ENCODE results near the gene MGAT5. TPM values are rescaled to one million over a fixed set of nuclear protein-coding genes. Genes with fewer than 3 reads are reported as not detected.

Gene MGAT5
- total RNA-seq, 2 experiments from 2014 or later = 60.8 to 68.0 TPM

GRCh38 chr2:134278553-134278952 lies 24.7 kb downstream of the MGAT5 start:
- Histone ChIP-seq H2AFZ (ENCODE audit: low read length) (no peak overlapping the region), H3K9me2 (ENCODE audit: insufficient read depth, low read length) (no peaks in the 10 kb centered on the region), H3K9me3 (ENCODE audit: low read length) (no peaks in the 10 kb centered on the region), H4K20me1 (ENCODE audit: insufficient read depth, low read length) (no peaks in the 10 kb centered on the region; the same call in 1 of the 2 replicates), H3K79me2 (ENCODE audit: insufficient read depth, low read depth, low read length) (peaks cover 78% of the 10 kb centered on the region; the same call in 1 of the 2 replicates), H3K4me3 (ENCODE audit: low read depth, low read length, poor library complexity, severe bottlenecking) (no peak overlapping the region), H3K4me2 (ENCODE audit: low read length) (peak overlapping the region; percentile 70), H3K36me3 (ENCODE audit: insufficient read depth, low read length) (peaks cover 20% of the 10 kb centered on the region; the same call in 1 of the 2 replicates), H3K4me1 (ENCODE audit: insufficient read depth, low read length, poor library complexity, severe bottlenecking) (peaks cover 97% of the 10 kb centered on the region), H3K27ac (ENCODE audit: low read depth, low read length, poor library complexity, severe bottlenecking) (peak overlapping the region; percentile 40)
- TF ChIP-seq CTCF (conservative IDR thresholded peaks at IDR 0.05; ENCODE audit: low read length) (no peak), EZH2phosphoT487 (IDR thresholded peaks at IDR 0.05; ENCODE audit: borderline replicate concordance, low read depth, low read length) (no peak)
- CTCF ChIA-PET (ENCODE audit: unreplicated experiment) = no interaction called here
- POLR2A ChIA-PET = interaction anchor here (0.9 to 12.1 kb wide), 5 partner anchors 9 to 132 kb away, joined by 3 to 115 read pairs (median 10); partner anchors contain the start of gene MGAT5
- intact Hi-C loops (cut with micrococcal nuclease; ENCODE audit: unreplicated experiment) = no loop called here
- no TSS peak for BruUV-seq (replicated peaks)
- DNase-seq (ENCODE audit: low spot score) = no peak

- no peaks in the 10 kb centered on the region for H3K9me2 ChIP-seq (ENCODE audit: insufficient read depth, low read length)
- no peak for DNase-seq (ENCODE audit: low spot score)
- peaks cover 78% of the 10 kb centered on the region; the same call in 1 of the 2 replicates for H3K79me2 ChIP-seq (ENCODE audit: insufficient read depth, low read depth, low read length)
- TF ChIP-seq CTCF (conservative IDR thresholded peaks at IDR 0.05; ENCODE audit: low read length) = no peak
- TF ChIP-seq EZH2phosphoT487 (IDR thresholded peaks at IDR 0.05; ENCODE audit: borderline replicate concordance, low read depth, low read length) = no peak
- peak overlapping the region; percentile 40 for H3K27ac ChIP-seq (ENCODE audit: low read depth, low read length, poor library complexity, severe bottlenecking)
- H4K20me1 ChIP-seq (ENCODE audit: insufficient read depth, low read length) = no peaks in the 10 kb centered on the region; the same call in 1 of the 2 replicates
- peak overlapping the region; percentile 70 for H3K4me2 ChIP-seq (ENCODE audit: low read length)
- H3K36me3 ChIP-seq (ENCODE audit: insufficient read depth, low read length) = peaks cover 20% of the 10 kb centered on the region; the same call in 1 of the 2 replicates
- intact Hi-C loops (cut with micrococcal nuclease; ENCODE audit: unreplicated experiment) = no loop called here
- H3K4me1 ChIP-seq (ENCODE audit: insufficient read depth, low read length, poor library complexity, severe bottlenecking) = peaks cover 97% of the 10 kb centered on the region
- no peak overlapping the region for H2AFZ ChIP-seq (ENCODE audit: low read length)
- ChIA-PET POLR2A (interaction anchor here (0.5 to 12.1 kb wide), 13 partner anchors 9 to 159 kb away, joined by 3 to 115 read pairs (median 3); no protein-coding TSS in a partner anchor), CTCF (ENCODE audit: unreplicated experiment) (no interaction called here)
- H3K9me3 ChIP-seq (ENCODE audit: low read length) = no peaks in the 10 kb centered on the region
- peak overlapping the region; percentile 20 for H3K4me3 ChIP-seq (ENCODE audit: low read depth, low read length, poor library complexity, severe bottlenecking)
- BruUV-seq (replicated peaks) = no TSS peak
Observed at GRCh38 chr2:134279417-134279816, 25.5 kb downstream of the MGAT5 start.

- Histone ChIP-seq H3K4me3 (ENCODE audit: low read depth, low read length, poor library complexity, severe bottlenecking) (peak overlapping the region; percentile 20), H3K79me2 (ENCODE audit: insufficient read depth, low read depth, low read length) (peaks cover 84% of the 10 kb centered on the region; the same call in 1 of the 2 replicates), H2AFZ (ENCODE audit: low read length) (no peak overlapping the region; the same call in 1 of the 2 replicates), H3K9me2 (ENCODE audit: insufficient read depth, low read length) (no peaks in the 10 kb centered on the region), H3K4me2 (ENCODE audit: low read length) (peak overlapping the region; percentile 70), H4K20me1 (ENCODE audit: insufficient read depth, low read length) (no peaks in the 10 kb centered on the region; the same call in 1 of the 2 replicates), H3K9me3 (ENCODE audit: low read length) (no peaks in the 10 kb centered on the region), H3K36me3 (ENCODE audit: insufficient read depth, low read length) (peaks cover 20% of the 10 kb centered on the region; the same call in 1 of the 2 replicates), H3K27ac (ENCODE audit: low read depth, low read length, poor library complexity, severe bottlenecking) (peak overlapping the region; percentile 40), H3K4me1 (ENCODE audit: insufficient read depth, low read length, poor library complexity, severe bottlenecking) (peaks cover 93% of the 10 kb centered on the region)
- DNase-seq (ENCODE audit: low spot score) = peak; percentile 48
- intact Hi-C loops (cut with micrococcal nuclease; ENCODE audit: unreplicated experiment) = loop anchor here (5.0 kb wide), 1 partner anchor 33 kb away; no protein-coding TSS in a partner anchor
- TF ChIP-seq EZH2phosphoT487 (IDR thresholded peaks at IDR 0.05; ENCODE audit: borderline replicate concordance, low read depth, low read length) (no peak), CTCF (conservative IDR thresholded peaks at IDR 0.05; ENCODE audit: low read length) (no peak)
- no TSS peak for BruUV-seq (replicated peaks)
- ChIA-PET CTCF (ENCODE audit: unreplicated experiment) (no interaction called here), POLR2A (interaction anchor here (0.7 to 12.1 kb wide), 11 partner anchors 9 to 160 kb away, joined by 3 to 115 read pairs (median 3); partner anchors contain the start of gene MGAT5)
Observed at GRCh38 chr2:134280231-134280630, 26.4 kb downstream of the MGAT5 start.
